HepG2 (cell line): Measurements from ENCODE around the gene RBM47. TPM values are rescaled to one million over a fixed set of nuclear protein-coding genes. Genes with fewer than 3 reads are reported as not detected.

ENCODE experiments used
- ATAC-seq: fragments of 200-7000 bp; cut with Tn5 transposase; 3 replicates; pipeline ENCODE4 v1.9.1; 2020; ENCODE audit warnings: mild to moderate bottlenecking, moderate library complexity
- BruUV-seq: library from RNA; stranded (reverse); fragments of 400-500 nt; replicated peaks from 2 replicates; lab custom pipeline; 2021; lab: Mats Ljungman, UMichigan
- CTCF ChIA-PET: fragments of 300-600 bp; formaldehyde crosslinking; extraction: SDS; loops from one replicate; lab custom pipeline; 2021; ENCODE audit warnings: low total read pairs, inconsistent platforms, low intra/inter-chr PET ratio; lab: Yijun Ruan, JAX
- POLR2A ChIA-PET: fragments of 350-600 bp; sonication (Branson Sonifier 250); formaldehyde crosslinking; loops from one replicate; lab custom pipeline; 2020; ENCODE audit warnings: antibody characterized with exemption, inconsistent platforms; lab: Yijun Ruan, JAX
- DNase-seq: peaks from one replicate; pipeline ENCODE4 v3.0.0-alpha.2; 2015; ENCODE audit warnings: low spot score
- FAIRE-seq: peaks from 3 replicates; lab custom pipeline; 2011; peaks lifted over from hg19 to GRCh38; lab: Jason Lieb, UNC
- H2AFZ ChIP-seq: one replicate; pipeline ENCODE4 v1.6.1; 2011; ENCODE audit warnings: low read length, inconsistent platforms
- H3K27ac ChIP-seq: fragments of 300-600 bp; 3 replicates; pipeline ENCODE4 v1.8.0; 2011; ENCODE audit warnings: mixed run types, mild to moderate bottlenecking, mixed read lengths, low read length, inconsistent platforms; ENCODE audit not compliant: insufficient read depth; ENCODE audit errors: extremely low read length
- H3K27me3 ChIP-seq, 2 experiments: fragments of 200-600 bp in 1 of 2; 2 replicates in 1 of 2; 3 replicates in 1 of 2; pipeline versions ENCODE4 v1.6.0 to v1.8.0; 2011; ENCODE audit warnings: low read length in 2 of 2, mild to moderate bottlenecking in 2 of 2, moderate library complexity in 2 of 2, inconsistent platforms in 1 of 2; ENCODE audit not compliant: insufficient read depth in 2 of 2, control insufficient read depth in 1 of 2
- H3K36me3 ChIP-seq, 2 experiments: fragments of 200-600 bp in 1 of 2; replicated peaks in 1 of 2; 2 replicates in 1 of 2; 3 replicates in 1 of 2; pipeline versions ENCODE4 v1.5.1 to v1.8.0; 2011; ENCODE audit warnings: low read length in 2 of 2, inconsistent platforms in 1 of 2; ENCODE audit not compliant: insufficient read depth in 2 of 2, control insufficient read depth in 1 of 2
- H3K4me1 ChIP-seq: 2 replicates; pipeline ENCODE4 v1.5.1; 2012; ENCODE audit warnings: low read length, inconsistent platforms; ENCODE audit not compliant: insufficient read depth
- H3K4me2 ChIP-seq: 2 replicates; pipeline ENCODE4 v1.6.0; 2011; ENCODE audit warnings: low read depth, low read length, inconsistent platforms
- H3K4me3 ChIP-seq, 3 experiments: fragments of 200-600 bp in 1 of 3; sonication (generic), shearing (Covaris generic) in 1 of 3; replicated peaks in 1 of 3; 2 replicates each; pipeline ENCODE4 v1.5.1; 2011 to 2016; ENCODE audit warnings: low read length in 3 of 3, inconsistent platforms in 2 of 3, low read depth in 2 of 3, mild to moderate bottlenecking in 2 of 3, control low read depth in 1 of 3, mixed read lengths in 1 of 3; ENCODE audit not compliant: insufficient read depth in 1 of 3
- H3K79me2 ChIP-seq: one replicate; pipeline ENCODE4 v1.6.1; 2011; ENCODE audit warnings: low read length, inconsistent platforms; ENCODE audit not compliant: insufficient read depth
- H3K9ac ChIP-seq: 2 replicates; pipeline ENCODE4 v1.6.0; 2011; ENCODE audit warnings: mild to moderate bottlenecking, low read depth, low read length, inconsistent platforms; ENCODE audit not compliant: insufficient read depth
- H3K9me3 ChIP-seq: 2 replicates; pipeline ENCODE4 v1.5.1; 2012; ENCODE audit warnings: mild to moderate bottlenecking, low read length
- H4K20me1 ChIP-seq: 2 replicates; pipeline ENCODE4 v1.6.0; 2011; ENCODE audit warnings: inconsistent platforms, mild to moderate bottlenecking, low read length, moderate library complexity; ENCODE audit not compliant: insufficient read depth
- AHR ChIP-seq: IDR thresholded peaks from 2 replicates; pipeline ENCODE4 v1.6.1; 2018; ENCODE audit warnings: missing genetic modification reagents, missing compliant biosample characterization
- ASH2L ChIP-seq: fragments of 300-600, 200-600 bp; sonication (generic); IDR thresholded peaks from 2 replicates; pipeline ENCODE4 v1.7.0; 2017; ENCODE audit warnings: low read depth, mild to moderate bottlenecking, moderate library complexity, mixed read lengths, low read length; ENCODE audit not compliant: insufficient read length
- CCAR2 ChIP-seq: fragments of 200-400 bp; formaldehyde crosslinking; optimal IDR thresholded peaks from 2 replicates; pipeline ENCODE3; 2018; ENCODE audit warnings: low read depth, mild to moderate bottlenecking, low read length, moderate library complexity
- KDM3A ChIP-seq: IDR thresholded peaks from 2 replicates; pipeline ENCODE4 v1.6.1; 2018; ENCODE audit warnings: low read depth, missing compliant biosample characterization
- KLF12 ChIP-seq: sonication (generic); formaldehyde crosslinking; IDR thresholded peaks from 2 replicates; pipeline ENCODE4 v1.4.0; 2020; ENCODE audit warnings: missing genetic modification reagents, borderline replicate concordance
- MED13 ChIP-seq: sonication (generic); formaldehyde crosslinking; IDR thresholded peaks from 2 replicates; pipeline ENCODE4 v1.5.0; 2020; ENCODE audit warnings: missing genetic modification reagents
- XBP1 ChIP-seq: sonication (generic); formaldehyde crosslinking; IDR thresholded peaks from 2 replicates; pipeline ENCODE4 v1.5.0; 2020; ENCODE audit warnings: missing genetic modification reagents
- ZBTB3 ChIP-seq: sonication (generic); formaldehyde crosslinking; IDR thresholded peaks from 2 replicates; pipeline ENCODE4 v1.4.0; 2020; ENCODE audit warnings: low read depth, mild to moderate bottlenecking, moderate library complexity, missing genetic modification reagents, borderline replicate concordance
- ZNF3 ChIP-seq: IDR thresholded peaks from 2 replicates; pipeline ENCODE4 v1.7.0; 2017; ENCODE audit warnings: inconsistent platforms
- ZNF33B ChIP-seq: sonication (generic); formaldehyde crosslinking; IDR thresholded peaks from 2 replicates; pipeline ENCODE4 v1.5.1; 2020; ENCODE audit warnings: mild to moderate bottlenecking, missing genetic modification reagents
- WGBS: methylation state at CpG from one replicate; pipeline ENCODE4 v1.1.6; 2017; ENCODE audit warnings: low lambda C conversion rate; 5-methylcytosine and 5-hydroxymethylcytosine counted together
- in situ Hi-C: cut with HindIII; loops from 2 replicates; pipeline ENCODE4 v1.10.0; 2017; ENCODE audit warnings: low pct_unique_long_range_greater_than_20kb; ENCODE audit not compliant: extremely low pct_ligation_motif_present
- intact Hi-C: fragments of 100-400 bp; cut with micrococcal nuclease; formaldehyde crosslinking; loops from one replicate; pipeline ENCODE4 v1.10.0; 2022; ENCODE audit not compliant: unreplicated experiment
- polyA plus RNA-seq, 8 experiments: library from polyadenylated mRNA; depleted of rRNA in 3 of 8; stranded (reverse) in 7 of 8; unstranded in 1 of 8; fragments of >200 nt; fragmentation: Illumina TruSeq in 4 of 8; extraction: Trizol in 4 of 8; gene quantifications; 2 replicates each; pipeline versions ENCODE4 v1.2.1 to v1.2.3, GENCODE V29; 2011 to 2016; ENCODE audit warnings: low read depth in 4 of 8, missing spikeins in 1 of 8, mixed read lengths in 1 of 8; ENCODE audit not compliant: insufficient read depth in 1 of 8
- total RNA-seq, 5 experiments: library from RNA; depleted of rRNA; stranded (reverse); fragments of >200 nt; fragmentation: Illumina TruSeq; extraction: Trizol; gene quantifications; 2 replicates each; pipeline ENCODE4 v1.2.3, GENCODE V29; 2016; ENCODE audit warnings: low read depth in 1 of 5
- TF ChIP-seq, protein P1 (sequence below): sonication (generic); formaldehyde crosslinking; IDR thresholded peaks from 2 replicates; pipeline ENCODE4 v1.5.0; 2020; ENCODE audit warnings: mild to moderate bottlenecking, missing genetic modification reagents
- TF ChIP-seq, protein P2 (sequence below), 2 experiments: fragments of 450-650 bp in 1 of 2; sonication (generic) in 1 of 2; formaldehyde crosslinking; IDR thresholded peaks; 2 replicates each; pipeline versions ENCODE4 v1.5.0 to v1.8.0; 2020 to 2022; ENCODE audit warnings: mild to moderate bottlenecking in 1 of 2, missing genetic modification reagents in 1 of 2

Gene RBM47
- total and polyA plus RNA-seq, 2 of the 13 experiments (the other 11 are each of a cell fraction or from before 2014, with no cell fraction given): 1.2 to 2.5 TPM

DNA sequence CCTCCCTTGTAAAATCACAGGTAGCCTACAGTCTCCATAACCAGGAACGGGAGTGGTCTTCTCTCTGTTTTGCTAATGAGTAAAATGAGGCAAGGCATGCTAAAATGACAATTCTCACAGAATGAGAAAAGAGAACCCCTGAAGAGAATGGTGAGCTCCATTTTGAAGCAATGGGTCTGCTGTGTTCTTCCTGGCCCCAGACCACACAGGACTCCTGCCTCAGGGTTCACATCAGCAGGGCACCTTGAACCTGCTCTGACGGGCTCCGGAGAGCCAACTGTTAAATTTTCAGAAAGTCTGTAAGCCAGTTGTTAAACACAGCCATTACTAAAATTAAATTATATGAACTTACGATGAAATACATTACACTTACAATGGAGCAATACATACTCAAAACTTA, 32.1 kb upstream of the RBM47 start:
- Histone ChIP-seq H2AFZ (no peak overlapping the region), H3K79me2 (no peaks in the 10 kb centered on the region), H3K27me3 (no peaks in the 10 kb centered on the region), H3K36me3 (no peaks in the 10 kb centered on the region), H3K4me2 (no peak overlapping the region), H3K9ac (no peak overlapping the region), H4K20me1 (no peaks in the 10 kb centered on the region), H3K4me1 (peaks cover 20% of the 10 kb centered on the region), H3K4me3 (no peak overlapping the region), H3K27ac (no peak overlapping the region), H3K9me3 (no peaks in the 10 kb centered on the region)
- DNase-seq (no peak), FAIRE-seq (no peak), ATAC-seq (no peak)
- 64% methylated on average over 4 of the region's 4 CpGs for WGBS
- intact Hi-C loops (no loop called here), in situ Hi-C loops (no loop called here)
- BruUV-seq: no TSS peak
- TF ChIP-seq AHR (CRISPR knock-in tag) (no peak), CCAR2 (no peak), ASH2L (no peak), MED13 (CRISPR knock-in tag) (no peak), ZNF3 (CRISPR knock-in tag) (no peak), ZNF33B (CRISPR knock-in tag) (no peak), ZBTB3 (CRISPR knock-in tag) (no peak), KLF12 (CRISPR knock-in tag) (no peak), KDM3A (CRISPR knock-in tag) (no peak), XBP1 (no peak)
- TF ChIP-seq, protein P1, sequence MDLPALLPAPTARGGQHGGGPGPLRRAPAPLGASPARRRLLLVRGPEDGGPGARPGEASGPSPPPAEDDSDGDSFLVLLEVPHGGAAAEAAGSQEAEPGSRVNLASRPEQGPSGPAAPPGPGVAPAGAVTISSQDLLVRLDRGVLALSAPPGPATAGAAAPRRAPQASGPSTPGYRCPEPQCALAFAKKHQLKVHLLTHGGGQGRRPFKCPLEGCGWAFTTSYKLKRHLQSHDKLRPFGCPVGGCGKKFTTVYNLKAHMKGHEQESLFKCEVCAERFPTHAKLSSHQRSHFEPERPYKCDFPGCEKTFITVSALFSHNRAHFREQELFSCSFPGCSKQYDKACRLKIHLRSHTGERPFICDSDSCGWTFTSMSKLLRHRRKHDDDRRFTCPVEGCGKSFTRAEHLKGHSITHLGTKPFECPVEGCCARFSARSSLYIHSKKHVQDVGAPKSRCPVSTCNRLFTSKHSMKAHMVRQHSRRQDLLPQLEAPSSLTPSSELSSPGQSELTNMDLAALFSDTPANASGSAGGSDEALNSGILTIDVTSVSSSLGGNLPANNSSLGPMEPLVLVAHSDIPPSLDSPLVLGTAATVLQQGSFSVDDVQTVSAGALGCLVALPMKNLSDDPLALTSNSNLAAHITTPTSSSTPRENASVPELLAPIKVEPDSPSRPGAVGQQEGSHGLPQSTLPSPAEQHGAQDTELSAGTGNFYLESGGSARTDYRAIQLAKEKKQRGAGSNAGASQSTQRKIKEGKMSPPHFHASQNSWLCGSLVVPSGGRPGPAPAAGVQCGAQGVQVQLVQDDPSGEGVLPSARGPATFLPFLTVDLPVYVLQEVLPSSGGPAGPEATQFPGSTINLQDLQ (CRISPR knock-in tag): no peak
- TF ChIP-seq, protein P2, sequence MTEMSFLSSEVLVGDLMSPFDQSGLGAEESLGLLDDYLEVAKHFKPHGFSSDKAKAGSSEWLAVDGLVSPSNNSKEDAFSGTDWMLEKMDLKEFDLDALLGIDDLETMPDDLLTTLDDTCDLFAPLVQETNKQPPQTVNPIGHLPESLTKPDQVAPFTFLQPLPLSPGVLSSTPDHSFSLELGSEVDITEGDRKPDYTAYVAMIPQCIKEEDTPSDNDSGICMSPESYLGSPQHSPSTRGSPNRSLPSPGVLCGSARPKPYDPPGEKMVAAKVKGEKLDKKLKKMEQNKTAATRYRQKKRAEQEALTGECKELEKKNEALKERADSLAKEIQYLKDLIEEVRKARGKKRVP (CRISPR knock-in tag; IDR thresholded peaks at IDR 0.05): no peak
- CTCF ChIA-PET: no interaction called here
- POLR2A ChIA-PET: no interaction called here
